Measurements from ENCODE around the gene ADAMTS10.
"Not testable (repeated sequence)": the region's sequence is repeated elsewhere in the genome, so short reads cannot be mapped to it uniquely, and the experiment has no call there.

ADAMTS10 gene

GRCh38 chr19:8610041-8610935, at the start of gene ADAMTS10:
TSS of gene ADAMTS10 (minus strand) at chr19:8610715. CDS start at chr19:8605710, 5,005 bp downstream.
- peak; percentile 33 for DNase-seq (ENCODE audit: low spot score)

DNA sequence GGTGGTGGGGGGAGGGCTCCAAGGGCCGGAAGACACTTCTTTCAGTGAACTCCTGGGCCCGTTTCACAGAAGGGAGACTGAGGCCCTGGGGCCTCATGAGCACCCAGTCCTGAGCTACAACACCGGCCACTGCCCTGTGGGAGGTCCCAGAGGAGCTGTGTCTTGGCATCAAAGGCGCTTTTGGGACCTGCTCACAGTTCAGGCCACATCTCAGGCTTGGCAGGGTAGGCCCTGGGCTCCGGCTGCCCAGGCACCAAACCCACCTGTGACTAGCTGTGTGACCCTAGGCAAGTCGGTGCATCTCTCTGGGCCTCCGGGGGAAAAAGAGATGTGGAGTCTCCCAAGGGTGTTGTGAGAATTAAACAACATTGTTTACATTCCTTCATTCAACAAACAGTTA, 49.4 kb upstream of the ADAMTS10 start:
- DNase-seq (ENCODE audit: low spot score) = no peak

DNA sequence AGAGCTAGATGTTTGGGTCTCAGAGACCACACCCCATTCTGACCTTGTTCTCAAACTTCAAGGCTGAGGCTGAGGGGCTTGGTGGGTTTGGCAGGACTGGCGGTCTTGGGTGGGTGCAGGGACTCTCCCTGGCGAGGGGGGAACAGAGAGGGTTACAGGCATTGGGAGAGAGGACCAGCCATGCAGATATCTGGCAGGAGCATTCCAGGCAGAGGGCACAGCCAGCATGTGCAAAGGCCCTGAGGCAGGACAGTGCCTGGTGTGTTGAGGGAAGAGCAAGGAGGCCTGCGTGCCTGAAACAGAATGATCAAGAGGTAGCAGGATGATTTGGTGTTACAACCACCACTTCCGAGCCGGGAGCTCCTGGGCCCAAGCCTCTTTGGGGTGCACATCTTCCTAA, 47.4 kb upstream of the ADAMTS10 start:
- no peak for DNase-seq (ENCODE audit: low spot score)

DNA sequence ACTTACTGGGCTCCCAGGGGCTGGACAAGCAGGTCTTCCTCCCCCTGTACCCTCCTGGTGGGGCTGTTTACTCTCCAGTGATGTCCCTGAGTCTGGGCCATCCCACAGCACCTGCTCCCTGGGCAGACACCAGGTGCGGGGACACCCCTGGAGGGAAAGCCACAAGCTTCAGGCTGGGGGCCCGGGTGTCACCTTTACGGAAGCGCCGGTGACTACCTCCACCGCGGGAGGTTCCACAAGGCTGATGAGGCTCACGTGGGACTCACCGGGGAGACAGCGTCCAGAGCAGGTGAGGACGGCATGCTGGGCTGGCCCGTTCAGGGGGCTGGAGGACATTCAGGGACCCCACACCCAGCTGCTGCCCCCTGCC, 44.8 kb upstream of the ADAMTS10 start:
- no peak for DNase-seq (ENCODE audit: low spot score)

DNA sequence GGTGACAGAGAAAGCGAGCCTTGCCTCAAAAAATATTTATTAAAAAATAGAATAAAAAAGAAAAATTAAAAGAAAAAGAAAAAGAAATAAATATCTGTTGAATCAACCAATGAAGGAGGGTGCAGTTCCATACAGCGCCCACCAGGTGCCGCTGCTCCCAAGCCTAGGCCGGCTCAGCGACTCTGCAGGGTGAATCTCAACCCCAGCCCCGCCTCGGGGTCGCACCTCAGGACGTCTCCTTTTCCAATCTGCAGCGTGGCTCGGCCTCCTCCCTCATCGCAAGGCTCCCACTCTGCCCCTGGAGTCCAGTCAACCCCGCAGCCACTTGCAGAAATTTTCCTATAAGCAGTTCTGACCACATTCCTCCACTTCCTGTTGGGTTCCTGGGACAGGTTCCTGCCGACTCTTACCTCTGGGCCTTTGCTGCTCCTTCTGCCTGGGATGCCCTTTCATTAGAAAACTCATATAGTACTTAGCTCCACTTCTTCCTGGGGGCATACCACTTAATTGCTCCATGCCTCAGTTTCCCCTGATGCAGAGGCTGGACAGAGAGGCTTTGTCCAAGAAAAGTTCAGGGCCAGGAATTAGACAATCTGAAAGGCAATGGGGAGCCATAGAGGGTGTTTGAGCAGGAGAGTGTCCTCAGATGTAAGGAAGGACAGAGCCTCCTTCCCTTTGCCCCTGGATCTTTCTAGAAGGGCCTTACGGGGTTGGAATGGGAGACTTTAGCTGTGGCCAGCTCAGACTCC, 44.2 kb upstream of the ADAMTS10 start:
- DNase-seq (ENCODE audit: low spot score) = peak; percentile 71

GRCh38 chr19:8648240-8648639, 37.7 kb upstream of the ADAMTS10 start:
- DNase-seq (ENCODE audit: low spot score) = no peak

DNA sequence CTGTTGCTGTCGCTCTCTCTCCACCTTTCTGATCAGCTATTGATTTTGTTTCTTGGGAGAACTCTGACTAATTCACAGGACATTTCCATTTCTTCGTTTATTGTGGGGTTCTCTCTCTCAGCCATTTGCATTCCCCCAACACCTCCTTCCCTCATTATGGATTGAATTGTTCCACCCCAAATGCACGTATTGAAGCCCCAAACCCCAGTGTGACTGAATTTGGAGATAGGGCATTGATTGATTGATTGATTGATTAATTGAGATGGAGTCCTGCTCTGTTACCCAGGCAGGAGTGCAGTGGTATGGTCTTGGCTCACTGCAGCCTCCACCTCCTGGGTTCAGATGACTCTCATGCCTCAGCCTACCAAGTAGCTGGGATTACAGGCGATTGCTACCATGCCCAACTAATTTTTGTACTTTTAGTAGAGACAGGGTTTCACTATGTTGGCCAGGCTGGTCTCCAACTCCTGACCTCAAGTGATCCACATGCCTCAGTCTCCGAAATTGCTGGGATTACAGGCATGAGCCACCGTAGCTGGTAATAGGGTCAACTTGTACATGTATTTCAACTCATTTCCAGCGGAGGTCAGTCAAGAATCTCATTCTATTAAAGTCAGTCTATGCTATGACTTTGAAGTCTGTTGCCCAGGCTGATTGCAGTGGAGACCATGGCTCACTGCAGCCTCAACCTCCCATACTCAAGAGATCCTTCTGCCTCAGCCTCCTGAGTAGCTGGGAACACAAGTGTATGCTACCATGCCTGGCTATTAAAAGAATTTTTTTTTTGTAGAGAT, 33.5 kb upstream of the ADAMTS10 start:
- no peak for DNase-seq (ENCODE audit: low spot score)

DNA sequence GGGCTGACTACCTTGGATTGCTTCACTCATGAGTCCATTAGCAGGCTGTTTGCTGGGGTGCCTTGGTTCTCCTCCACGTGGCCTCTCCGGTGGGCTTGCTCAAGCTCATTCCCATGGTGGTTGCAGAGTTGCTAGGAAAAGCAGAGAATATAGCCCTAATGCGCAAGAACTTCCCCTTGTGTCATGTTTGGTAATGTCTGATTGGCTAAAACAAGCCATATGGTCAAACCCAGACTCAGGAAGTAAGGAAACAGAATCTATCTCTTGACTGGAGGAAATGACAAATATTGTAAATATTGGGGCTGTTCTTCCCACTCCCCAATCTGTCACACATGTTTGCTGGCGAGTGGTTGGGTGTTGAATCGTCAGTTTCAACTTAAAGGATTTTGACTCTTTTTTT, 32.0 kb upstream of the ADAMTS10 start:
- no peak for DNase-seq (ENCODE audit: low spot score)

DNA sequence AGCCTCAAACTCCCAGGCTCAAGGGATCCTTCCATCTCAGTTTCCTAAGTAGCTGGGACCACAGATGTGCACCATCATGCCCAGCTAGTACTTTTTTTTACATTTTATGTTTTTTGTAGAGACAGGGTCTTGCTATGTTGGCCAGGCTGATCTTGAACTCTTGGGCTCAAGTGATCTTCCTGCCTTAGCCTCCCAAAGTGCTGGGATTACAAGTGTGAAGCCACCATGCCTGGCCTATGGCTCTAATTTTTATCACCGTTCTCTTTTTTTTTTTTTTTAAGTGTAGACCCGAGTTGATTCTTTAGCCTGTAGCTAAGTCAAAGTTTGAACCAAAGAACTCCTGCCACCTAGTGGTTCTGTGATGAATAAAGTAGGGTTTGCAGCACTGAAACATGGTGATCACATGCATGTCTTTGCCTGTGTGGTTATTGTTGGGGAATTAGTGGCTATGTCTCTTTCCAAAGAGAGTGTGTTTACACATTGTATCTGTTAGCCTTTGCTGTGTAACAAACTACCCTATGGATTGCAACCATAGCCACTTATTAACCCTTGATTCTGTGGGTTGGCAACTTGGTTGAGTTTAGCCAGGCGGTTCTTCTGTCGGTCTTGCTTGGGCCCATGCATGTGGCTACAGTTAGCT, 31.5 kb upstream of the ADAMTS10 start:
- DNase-seq (ENCODE audit: low spot score) = peak; percentile 75

GRCh38 chr19:8641221-8641907, 30.8 kb upstream of the ADAMTS10 start:
- DNase-seq (ENCODE audit: low spot score) = no peak

DNA sequence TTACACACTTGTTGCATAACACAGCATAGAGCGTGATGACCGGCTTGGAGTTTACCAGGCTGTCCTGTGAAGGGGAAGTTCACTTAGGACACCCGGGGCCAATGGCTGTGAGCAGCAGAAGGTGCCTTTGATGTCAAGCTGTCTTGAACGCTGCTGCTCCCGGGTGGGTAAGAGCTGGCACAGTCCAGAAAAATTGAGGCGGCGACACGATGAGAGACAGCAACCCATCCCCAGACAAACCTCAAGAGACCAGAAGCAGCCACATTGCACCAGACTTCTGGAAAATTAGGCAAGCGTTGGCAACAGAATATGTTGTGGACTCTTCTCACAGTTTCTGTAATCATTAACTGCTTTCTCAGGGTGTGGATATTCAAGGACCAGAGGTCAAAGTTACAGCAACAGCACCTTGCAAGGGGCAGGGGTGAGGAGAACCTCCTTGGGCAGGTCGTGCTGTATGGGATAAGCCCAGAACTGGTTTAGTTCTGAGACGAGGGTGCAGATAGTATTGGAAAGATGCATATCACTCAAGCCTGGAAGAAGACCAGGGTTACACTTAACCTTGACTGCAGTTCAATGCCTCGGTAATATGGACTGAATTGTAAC, 30.0 kb upstream of the ADAMTS10 start:
- DNase-seq (ENCODE audit: low spot score) = peak; percentile 29

- no peak for DNase-seq (ENCODE audit: low spot score)
These were observed 29.4 kb upstream of the ADAMTS10 start for GRCh38 chr19:8639821-8640401.

DNA sequence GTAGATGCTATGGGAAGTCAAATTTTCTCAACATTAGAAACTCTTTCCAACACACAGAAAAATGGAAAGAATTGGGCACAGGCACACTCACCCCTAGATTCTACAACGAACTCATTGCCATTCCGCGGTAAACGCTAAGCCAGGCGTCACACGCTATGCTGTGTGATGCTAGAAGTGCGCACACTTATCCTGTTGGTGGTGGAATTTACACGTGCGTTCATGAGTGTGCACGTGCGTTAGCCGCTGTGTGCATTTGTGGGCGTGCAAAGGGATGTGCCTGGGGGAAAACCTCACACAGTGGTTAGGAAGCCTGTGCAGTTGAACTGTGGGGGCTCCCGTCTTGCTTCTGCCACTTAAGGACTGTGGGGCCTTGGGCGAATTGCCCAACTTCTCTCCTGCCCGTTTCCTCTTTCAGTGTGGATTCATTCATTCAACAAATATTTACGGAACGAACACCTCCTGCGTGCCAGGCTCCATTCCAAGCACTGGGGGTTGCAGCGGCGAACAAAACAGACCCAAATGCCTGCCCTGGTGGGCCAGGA, 27.6 kb upstream of the ADAMTS10 start:
- no peak for DNase-seq (ENCODE audit: low spot score)

- DNase-seq (ENCODE audit: low spot score) = not testable (repeated sequence)
These were observed 26.6 kb upstream of the ADAMTS10 start for GRCh38 chr19:8637070-8637469.

GRCh38 chr19:8635422-8635821, 24.9 kb upstream of the ADAMTS10 start:
- DNase-seq (ENCODE audit: low spot score) = no peak

DNA sequence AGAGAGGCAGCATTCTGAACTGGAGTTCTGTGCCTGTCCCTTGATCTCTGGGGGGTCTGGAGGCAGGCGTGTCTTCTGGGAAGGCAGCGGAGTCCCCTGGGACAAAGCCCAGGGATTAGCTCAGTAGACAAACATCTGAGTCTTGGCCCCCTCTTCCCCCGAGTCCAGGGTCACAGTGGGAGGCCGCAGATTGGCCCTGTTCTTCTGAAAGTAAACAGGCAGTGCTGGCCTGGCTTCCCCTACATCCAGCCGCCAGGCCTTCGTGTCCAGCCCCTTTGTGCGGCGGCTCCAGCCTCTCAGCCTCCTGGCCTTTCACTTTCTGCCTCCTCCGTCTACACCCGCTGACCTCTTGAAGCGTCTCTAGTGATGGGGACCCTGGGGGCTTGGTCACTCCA, 20.9 kb upstream of the ADAMTS10 start:
- no peak for DNase-seq (ENCODE audit: low spot score)

DNA sequence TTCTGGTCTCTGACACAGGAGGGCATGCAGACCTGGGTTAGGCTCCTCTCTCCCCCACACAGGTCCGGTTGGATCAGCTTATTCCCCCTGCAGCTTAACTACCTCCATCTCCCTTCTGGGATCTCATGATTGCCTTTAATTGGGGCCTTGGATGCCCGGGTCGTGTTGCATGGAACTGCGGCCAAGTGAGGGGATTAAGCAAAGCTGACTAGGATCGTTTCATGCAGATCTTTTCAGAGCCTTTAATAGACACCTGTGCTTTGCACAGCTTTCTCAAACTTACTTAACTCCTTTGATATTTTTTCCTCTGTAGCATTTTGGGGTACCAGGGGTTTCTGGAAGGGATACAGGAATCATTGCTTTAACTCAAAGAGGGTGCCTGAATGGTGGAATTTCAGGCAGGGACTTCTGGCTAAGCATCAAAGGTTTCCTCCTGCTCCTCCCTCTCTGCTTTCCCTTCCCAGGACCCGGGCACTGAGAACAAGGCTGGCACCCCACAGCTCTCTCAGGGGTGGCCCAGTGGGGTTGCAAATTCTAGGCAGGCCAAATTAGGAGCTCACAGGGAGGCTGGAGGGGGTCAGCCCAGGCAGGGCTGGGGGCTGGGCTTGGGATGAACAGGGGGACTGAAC, 20.4 kb upstream of the ADAMTS10 start:
- no peak for DNase-seq (ENCODE audit: low spot score)

DNA sequence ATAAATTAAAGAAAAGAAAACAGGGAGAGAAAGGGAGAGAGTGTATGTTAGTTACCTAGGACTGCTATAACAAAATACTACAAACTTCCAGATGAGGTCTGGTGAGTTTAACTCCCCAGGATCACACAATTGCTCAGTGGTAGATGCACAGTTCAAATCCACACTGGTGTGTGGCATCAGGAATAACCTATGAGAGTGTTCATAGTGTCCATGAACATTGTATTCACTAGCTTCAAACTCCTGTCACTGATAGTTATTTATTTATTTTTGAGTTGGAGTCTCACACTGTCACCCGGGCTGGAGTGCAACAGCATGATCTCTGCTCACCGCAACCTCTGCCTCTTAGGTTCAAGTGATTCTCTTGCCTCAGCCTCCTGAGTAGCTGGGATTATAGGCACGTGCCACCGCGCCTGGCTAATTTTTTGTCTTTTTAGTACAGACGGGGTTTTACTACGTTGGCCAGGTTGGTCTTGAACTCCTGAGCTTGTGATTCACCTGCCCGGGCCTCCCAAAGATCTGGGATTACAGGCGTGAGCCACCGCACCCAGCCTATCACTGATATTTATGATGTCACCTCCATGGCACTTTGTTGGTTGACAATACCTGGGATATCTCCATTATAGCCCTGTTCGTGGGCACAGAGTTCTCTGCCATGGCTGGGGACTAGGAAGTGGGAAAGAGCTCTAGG, 19.6 kb upstream of the ADAMTS10 start, which contains the start of gene NFILZ:
Gene NFILZ (plus strand): TSS at position 638 of the 688 bp plus-strand sequence. CDS start 46,133 bp downstream, outside the sequence.
- DNase-seq (ENCODE audit: low spot score) = no peak

DNA sequence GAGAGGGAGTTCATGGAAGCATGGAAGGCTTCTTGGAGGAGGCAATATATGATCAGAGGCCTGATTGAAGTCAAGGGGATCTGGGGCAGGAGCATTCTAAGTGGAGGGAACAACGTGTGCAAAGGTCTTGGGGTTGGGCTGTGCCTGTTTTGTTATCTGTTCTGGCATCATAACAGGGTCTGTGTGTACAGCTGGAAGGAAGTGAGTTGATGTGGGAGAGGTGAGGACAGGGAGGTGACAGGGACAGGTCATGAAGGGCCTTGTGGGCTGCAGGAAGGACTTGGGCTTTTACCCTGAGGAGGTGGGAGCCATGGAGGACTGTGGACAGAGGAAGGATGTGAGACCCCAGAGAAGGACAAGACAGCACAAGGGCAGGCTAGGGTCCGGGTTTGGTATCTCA, 18.7 kb upstream of the ADAMTS10 start:
- no peak for DNase-seq (ENCODE audit: low spot score)
